Stimulated activated CD8-positive, alpha-beta memory T cell treated with anti-CD3 and anti-CD28 coated beads, Interleukin-12 subunit alpha, Interleukin-12 subunit beta, amount 100 ng/mL, for 24 hours (primary cell): Measurements from ENCODE around the gene ATG16L2.

Source experiments
- DNase-seq: peaks from one replicate; pipeline ENCODE4 v3.0.0-alpha.2; 2020; ENCODE audit errors: extremely low read depth

The ATG16L2 gene, protein sequence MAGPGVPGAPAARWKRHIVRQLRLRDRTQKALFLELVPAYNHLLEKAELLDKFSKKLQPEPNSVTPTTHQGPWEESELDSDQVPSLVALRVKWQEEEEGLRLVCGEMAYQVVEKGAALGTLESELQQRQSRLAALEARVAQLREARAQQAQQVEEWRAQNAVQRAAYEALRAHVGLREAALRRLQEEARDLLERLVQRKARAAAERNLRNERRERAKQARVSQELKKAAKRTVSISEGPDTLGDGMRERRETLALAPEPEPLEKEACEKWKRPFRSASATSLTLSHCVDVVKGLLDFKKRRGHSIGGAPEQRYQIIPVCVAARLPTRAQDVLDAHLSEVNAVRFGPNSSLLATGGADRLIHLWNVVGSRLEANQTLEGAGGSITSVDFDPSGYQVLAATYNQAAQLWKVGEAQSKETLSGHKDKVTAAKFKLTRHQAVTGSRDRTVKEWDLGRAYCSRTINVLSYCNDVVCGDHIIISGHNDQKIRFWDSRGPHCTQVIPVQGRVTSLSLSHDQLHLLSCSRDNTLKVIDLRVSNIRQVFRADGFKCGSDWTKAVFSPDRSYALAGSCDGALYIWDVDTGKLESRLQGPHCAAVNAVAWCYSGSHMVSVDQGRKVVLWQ

GRCh38 chr11:72814286-72815109 is at the start of gene ATG16L2:
Gene ATG16L2, plus strand, starts transcription at chr11:72814411. Its CDS starts 35 bp downstream, at chr11:72814446.
- peak; percentile 74 for DNase-seq

GRCh38 chr11:72764503-72764902 is 49.7 kb upstream of the ATG16L2 start:
- no peak for DNase-seq

- no peak for DNase-seq
Measured at GRCh38 chr11:72766152-72766902, 47.9 kb upstream of the ATG16L2 start.

DNA sequence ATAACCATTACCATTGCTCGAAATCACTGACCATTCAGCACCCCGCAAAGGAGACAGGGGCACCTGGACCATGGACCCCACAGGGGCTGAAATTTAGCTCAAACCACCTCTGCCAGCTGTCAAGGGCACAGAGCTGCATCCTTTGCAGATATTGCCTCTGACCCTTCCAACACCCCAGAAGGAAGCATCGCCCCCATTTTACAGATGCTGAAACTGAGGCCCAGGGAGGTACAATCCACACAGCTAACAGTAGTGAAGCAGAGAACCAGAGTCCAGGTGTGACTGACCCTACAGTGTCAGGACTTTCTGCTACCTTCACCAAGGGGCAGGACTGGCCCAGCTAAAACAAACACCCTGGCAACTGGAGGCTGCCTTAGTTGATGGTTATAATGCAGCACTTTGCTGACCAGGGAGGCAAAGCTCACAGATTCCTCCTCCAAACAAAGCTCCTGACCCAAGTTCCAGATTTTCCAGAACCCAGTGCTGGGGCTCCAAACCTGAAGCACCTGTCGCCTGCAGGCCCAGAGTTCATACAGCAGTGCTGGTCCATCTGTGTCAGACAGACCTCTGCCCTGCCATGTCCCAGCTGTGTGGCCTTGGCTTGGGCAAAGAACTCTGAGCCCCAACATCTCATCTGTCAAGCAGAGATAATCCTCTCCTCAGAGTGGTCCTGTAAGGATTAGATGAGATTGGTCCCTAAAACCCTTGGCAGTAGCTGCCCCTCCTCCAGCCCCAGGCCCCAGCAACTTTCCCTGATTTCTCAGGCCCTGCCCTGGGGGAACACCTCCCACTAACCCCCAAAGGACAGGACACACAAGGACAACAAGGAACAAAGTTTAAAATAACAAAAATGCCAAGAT is 46.8 kb upstream of the ATG16L2 start:
- DNase-seq, result no peak

DNA sequence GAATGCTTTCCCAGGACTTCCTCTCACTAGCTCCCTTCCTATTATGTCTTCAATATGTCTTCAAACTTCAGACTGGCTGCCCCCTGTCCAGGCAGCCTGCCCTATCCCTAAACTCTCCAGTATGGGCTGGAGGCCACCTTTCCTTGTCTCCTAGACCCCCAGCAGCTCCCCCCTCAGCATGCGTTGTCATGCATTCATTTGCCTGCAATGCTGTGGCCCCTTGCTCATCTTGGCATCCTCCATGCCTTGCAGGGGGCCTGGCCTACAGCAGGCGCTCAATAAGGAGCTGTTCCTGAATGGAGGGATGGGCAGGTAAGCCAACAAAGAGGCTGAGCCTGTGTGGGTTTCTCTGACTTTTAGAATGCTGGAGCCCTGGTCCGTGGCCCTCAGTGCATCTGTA is 45.6 kb upstream of the ATG16L2 start:
- no peak for DNase-seq

- DNase-seq, result no peak
Measured at GRCh38 chr11:72769680-72770079, 44.5 kb upstream of the ATG16L2 start.

DNA sequence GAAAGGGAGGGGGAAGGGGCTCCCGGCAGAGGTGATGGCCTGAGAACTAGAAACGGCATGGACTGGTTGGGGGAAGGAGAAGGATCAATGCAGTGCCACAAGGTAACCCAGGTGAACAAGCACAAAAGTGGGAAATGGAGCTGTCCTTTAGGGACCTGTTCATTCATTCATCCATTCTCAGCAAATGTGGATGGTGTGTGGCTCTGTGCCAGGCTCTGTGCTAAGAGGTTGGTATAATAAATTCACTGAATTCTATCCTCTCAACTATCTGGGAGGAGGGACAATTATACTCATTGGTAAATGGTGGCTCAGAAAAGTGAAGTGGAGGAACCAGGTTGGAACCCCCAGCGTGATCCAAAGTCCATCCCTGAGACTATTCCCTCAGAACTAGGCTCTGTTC is 43.4 kb upstream of the ATG16L2 start:
- DNase-seq, result no peak

GRCh38 chr11:72771507-72771906 is 42.7 kb upstream of the ATG16L2 start:
- DNase-seq, result no peak

GRCh38 chr11:72772059-72772458 is 42.2 kb upstream of the ATG16L2 start:
- DNase-seq, result no peak

DNA sequence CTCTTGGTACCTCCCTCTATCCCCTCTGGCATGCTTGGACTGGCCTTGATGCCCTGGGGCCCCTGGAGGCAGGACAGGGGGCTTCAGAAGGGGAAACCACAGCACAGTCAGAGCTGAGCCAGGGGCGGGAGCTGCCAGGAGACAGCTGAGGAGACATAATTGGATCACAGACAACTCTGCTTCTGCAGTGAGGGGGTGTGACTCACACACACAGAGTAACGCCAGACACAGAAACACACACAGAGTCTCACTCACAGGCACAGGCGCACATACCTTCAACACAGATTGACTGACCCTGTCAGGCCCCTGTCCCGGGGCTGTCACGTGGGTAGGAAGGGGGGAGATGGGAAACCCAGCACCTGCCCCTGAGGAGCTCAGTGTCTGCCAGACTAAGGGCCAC is 40.9 kb upstream of the ATG16L2 start:
- DNase-seq, result no peak

GRCh38 chr11:72773696-72774095 is 40.5 kb upstream of the ATG16L2 start:
- DNase-seq, result no peak

GRCh38 chr11:72774499-72774898 is 39.7 kb upstream of the ATG16L2 start:
- DNase-seq, result no peak

DNA sequence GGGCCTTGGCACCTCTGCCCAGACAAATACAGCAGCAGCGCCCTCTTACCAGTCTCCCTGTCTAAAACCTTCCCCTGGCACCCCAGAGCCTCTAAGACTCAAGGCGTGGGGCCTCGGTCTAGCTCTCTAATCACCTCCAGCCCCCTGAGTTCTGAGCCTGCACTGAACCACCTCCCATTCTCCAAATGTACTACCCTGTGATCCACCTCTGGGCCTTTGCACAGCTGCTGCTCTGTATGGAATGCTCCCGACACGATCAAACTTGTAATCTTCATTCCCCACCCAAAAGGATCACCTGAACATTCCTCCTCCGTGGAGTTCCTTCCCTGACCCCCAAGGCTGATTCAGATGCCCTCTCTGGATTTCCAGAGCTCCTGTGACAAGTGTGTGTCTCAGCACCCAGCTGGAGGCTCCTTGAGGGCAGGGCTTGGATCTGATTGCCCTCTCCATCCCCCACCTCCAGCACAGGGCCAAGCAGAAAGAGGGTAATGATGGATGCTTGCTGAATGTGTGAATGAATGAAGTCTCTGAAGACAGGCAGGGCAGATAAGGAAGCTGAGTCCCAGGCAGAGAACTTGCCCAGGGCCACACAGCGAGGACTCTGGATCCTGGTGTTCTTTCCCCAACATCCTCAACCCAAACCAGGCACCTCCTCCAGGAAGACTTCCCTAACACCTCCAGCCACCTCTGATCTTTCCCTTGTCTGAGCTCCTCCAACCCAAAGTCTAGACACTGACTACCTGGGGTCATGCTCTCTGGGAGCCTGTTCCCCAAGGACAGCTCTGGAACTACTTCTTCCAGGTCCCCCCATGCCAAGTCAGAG is 38.7 kb upstream of the ATG16L2 start:
- no peak for DNase-seq

GRCh38 chr11:72776117-72776843 is 37.9 kb upstream of the ATG16L2 start:
- DNase-seq, result no peak

GRCh38 chr11:72776844-72777754 is 37.1 kb upstream of the ATG16L2 start:
- no peak for DNase-seq

- no peak for DNase-seq
Measured at GRCh38 chr11:72777755-72778278, 36.4 kb upstream of the ATG16L2 start.

GRCh38 chr11:72778535-72779494 is 35.4 kb upstream of the ATG16L2 start:
- DNase-seq, result no peak
